ENCODE results near the gene ST3GAL3. TPM values are rescaled to one million over a fixed set of nuclear protein-coding genes. Genes with fewer than 3 reads are reported as not detected.

The ST3GAL3 gene
- polyA plus RNA-seq, 2 donors, result 3.6 to 4.5 TPM

DNA sequence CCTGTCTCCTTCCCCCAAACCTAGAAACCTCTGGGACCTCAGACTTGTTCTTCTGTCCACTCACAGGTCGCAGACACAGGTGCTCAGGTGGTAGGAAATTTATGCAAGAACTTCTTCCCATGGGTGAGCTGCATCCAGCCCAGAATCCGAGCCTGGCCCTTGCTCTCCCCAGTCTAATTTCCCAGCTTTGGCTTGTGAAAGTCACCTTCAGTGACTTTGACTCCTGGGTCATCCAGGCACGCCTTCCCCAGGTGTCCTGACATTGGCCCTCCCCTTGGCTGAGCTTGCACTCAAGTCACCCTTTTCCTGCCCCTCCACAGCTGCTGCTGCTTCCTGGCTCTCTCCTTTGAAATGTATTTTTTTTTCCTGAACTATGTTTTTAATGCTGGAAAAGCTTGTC, 246.0 kb downstream of the ST3GAL3 start:
- Histone ChIP-seq H3K27ac (ENCODE audit: low read depth in 2 of 2, low read length in 1 of 2) (peak overlapping the region in 1 of 2 donors; percentile 71), H3K9me3 (ENCODE audit: control insufficient read depth in 2 of 2, insufficient read depth in 1 of 2, low read depth in 1 of 2, low read length in 1 of 2) (no peaks in the 10 kb centered on the region), H3K4me3 (ENCODE audit: low read depth in 1 of 2, low read length in 2 of 2) (no peak overlapping the region), H3K36me3 (ENCODE audit: control insufficient read depth in 2 of 2, insufficient read depth in 2 of 2, low read length in 1 of 2) (peaks cover 10 to 29% of the 10 kb centered on the region in 2 donors), H3K4me1 (ENCODE audit: control insufficient read depth in 2 of 2, insufficient read depth in 2 of 2, low read length in 1 of 2) (peaks cover 4 to 10% of the 10 kb centered on the region in 2 donors), H3K27me3 (ENCODE audit: control insufficient read depth in 1 of 2, insufficient read depth in 2 of 2, low read length in 2 of 2) (no peaks in the 10 kb centered on the region)
- 71 to 82% methylated on average over 3 of the region's 3 CpGs for WGBS, 2 donors

DNA sequence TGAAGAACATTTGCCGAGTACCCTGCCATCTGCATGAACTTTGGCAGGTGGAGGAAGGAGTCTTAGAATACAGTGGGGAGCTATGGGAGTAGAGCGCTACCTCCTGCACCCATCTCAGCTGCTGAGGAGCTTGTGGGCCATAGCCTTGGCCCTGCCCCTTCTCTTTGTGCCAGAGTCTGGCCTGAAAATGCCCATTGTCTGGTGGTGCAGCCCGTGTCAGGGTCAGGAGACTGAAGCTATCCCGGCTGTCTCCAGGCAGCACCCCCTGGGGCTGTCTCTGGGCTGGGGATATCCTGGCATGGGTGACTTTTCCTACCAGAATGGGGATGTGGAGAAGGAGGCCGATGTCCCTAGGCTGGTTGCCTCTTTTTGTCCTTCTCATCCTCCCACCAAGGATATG, 246.7 kb downstream of the ST3GAL3 start:
- H3K27me3 ChIP-seq (ENCODE audit: control insufficient read depth in 1 of 2, insufficient read depth in 2 of 2, low read length in 2 of 2), result no peaks in the 10 kb centered on the region
- no peak overlapping the region for H3K27ac ChIP-seq (ENCODE audit: low read depth in 2 of 2, low read length in 1 of 2)
- H3K4me1 ChIP-seq (ENCODE audit: control insufficient read depth in 2 of 2, insufficient read depth in 2 of 2, low read length in 1 of 2), result peaks cover 0 to 7% of the 10 kb centered on the region in 2 donors
- H3K4me3 ChIP-seq (ENCODE audit: low read depth in 1 of 2, low read length in 2 of 2), result no peak overlapping the region
- no peaks in the 10 kb centered on the region for H3K9me3 ChIP-seq (ENCODE audit: control insufficient read depth in 2 of 2, insufficient read depth in 1 of 2, low read depth in 1 of 2, low read length in 1 of 2)
- WGBS, 2 donors, result 89 to 93% methylated on average over 5 of the region's 5 CpGs
- H3K36me3 ChIP-seq (ENCODE audit: control insufficient read depth in 2 of 2, insufficient read depth in 2 of 2, low read length in 1 of 2), result peaks cover 15 to 35% of the 10 kb centered on the region in 2 donors

DNA sequence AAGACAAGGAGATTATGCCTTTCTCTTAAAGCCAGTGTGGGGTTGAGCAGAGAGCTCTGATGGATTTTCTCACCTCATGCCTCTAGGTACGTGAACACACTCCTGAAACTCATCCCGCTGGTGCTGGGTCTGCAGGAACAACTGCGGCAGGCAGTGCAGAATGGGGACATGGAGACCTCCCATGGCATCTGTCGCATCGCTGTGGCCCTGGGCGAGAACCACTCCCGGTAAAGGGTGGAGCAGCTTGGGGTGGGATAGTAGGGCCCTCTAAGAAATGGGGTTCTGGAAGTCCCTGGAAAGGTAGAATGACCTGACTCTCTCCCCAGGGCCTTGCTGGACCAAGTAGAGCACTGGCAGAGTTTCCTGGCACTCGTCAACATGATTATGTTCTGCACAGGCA, 248.9 kb downstream of the ST3GAL3 start:
- Histone ChIP-seq H3K36me3 (ENCODE audit: control insufficient read depth in 2 of 2, insufficient read depth in 2 of 2, low read length in 1 of 2) (peaks cover 20 to 39% of the 10 kb centered on the region in 2 donors), H3K27me3 (ENCODE audit: control insufficient read depth in 1 of 2, insufficient read depth in 2 of 2, low read length in 2 of 2) (no peaks in the 10 kb centered on the region), H3K4me1 (ENCODE audit: control insufficient read depth in 2 of 2, insufficient read depth in 2 of 2, low read length in 1 of 2) (peaks cover 0 to 4% of the 10 kb centered on the region in 2 donors), H3K27ac (ENCODE audit: low read depth in 2 of 2, low read length in 1 of 2) (no peak overlapping the region), H3K9me3 (ENCODE audit: control insufficient read depth in 2 of 2, insufficient read depth in 1 of 2, low read depth in 1 of 2, low read length in 1 of 2) (no peaks in the 10 kb centered on the region), H3K4me3 (ENCODE audit: low read depth in 1 of 2, low read length in 2 of 2) (no peak overlapping the region)
- 94 to 96% methylated on average over 8 of the region's 8 CpGs for WGBS, 2 donors

DNA sequence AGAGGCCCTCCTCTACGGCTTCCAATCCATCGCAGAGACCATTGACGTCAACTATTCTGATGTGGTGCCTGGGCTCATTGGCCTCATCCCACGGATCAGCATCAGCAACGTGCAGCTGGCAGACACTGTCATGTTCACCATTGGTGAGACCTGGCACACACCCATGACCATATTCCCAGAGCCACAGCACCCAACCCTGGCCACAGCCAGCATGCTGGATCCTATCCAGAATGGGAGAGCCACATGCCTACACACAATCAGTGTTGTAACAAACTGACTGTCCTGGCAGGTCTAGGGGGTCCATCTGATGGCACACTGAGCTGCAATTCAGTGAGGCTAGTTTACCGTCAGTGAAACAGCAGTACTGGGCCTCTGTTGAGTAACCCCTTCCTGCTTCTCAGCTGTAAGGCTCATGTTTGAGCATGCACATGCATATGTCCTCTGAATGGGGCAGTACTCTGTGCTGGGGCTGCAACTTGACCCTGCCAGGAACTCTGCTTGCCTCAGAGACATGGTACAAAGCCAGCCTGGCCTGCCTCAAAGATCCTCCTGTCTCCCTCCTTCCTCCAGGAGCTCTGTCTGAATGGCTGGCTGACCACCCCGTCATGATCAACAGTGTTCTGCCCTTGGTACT, 250.2 kb downstream of the ST3GAL3 start:
- no peaks in the 10 kb centered on the region for H3K27me3 ChIP-seq (ENCODE audit: control insufficient read depth in 1 of 2, insufficient read depth in 2 of 2, low read length in 2 of 2)
- 85% methylated on average over 7 of the region's 7 CpGs for WGBS, 2 donors
- no peaks in the 10 kb centered on the region for H3K9me3 ChIP-seq (ENCODE audit: control insufficient read depth in 2 of 2, insufficient read depth in 1 of 2, low read depth in 1 of 2, low read length in 1 of 2)
- peaks cover 26 to 40% of the 10 kb centered on the region in 2 donors for H3K36me3 ChIP-seq (ENCODE audit: control insufficient read depth in 2 of 2, insufficient read depth in 2 of 2, low read length in 1 of 2)
- no peak overlapping the region for H3K4me3 ChIP-seq (ENCODE audit: low read depth in 1 of 2, low read length in 2 of 2)
- H3K27ac ChIP-seq (ENCODE audit: low read depth in 2 of 2, low read length in 1 of 2), result no peak overlapping the region
- H3K4me1 ChIP-seq (ENCODE audit: control insufficient read depth in 2 of 2, insufficient read depth in 2 of 2, low read length in 1 of 2), result peaks cover 0 to 4% of the 10 kb centered on the region in 2 donors

DNA sequence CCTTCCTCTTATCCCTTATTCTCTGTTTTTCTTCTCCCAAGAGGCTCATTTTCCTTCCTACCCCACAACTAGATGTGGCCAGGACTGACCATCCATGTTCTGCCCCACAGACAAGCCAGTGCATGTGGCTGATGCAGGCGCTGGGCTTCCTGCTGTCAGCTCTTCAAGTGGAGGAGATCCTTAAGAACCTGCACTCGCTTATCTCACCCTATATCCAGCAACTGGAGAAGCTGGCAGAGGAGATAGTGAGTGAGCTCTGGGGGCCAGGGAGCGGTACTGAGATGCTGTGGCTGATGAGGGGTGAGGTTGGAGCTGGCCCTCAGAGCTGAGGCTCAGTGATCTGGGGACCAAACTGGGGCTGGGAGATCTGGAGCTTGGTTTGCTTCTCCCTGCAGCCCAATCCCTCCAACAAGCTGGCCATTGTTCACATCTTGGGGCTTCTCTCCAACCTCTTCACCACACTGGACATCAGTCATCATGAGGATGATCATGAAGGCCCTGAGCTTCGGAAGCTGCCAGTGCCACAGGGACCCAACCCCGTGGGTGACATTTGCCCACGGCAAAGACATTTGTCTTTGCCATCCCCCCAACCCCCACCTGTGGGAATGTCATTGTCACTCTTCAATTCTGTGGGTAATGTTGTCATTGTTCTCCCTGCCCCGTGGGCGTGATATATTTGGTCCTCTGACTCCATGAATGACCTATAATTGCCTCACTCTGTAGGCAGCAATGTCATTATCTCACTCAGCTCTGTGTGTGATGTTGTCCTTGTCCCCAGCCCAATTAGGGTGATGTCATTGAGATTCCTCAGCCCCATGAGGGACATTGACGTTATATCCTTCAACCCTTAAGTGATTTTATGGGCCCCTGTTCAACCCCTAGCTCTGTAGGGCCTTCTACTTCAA, 251.3 kb downstream of the ST3GAL3 start:
- Histone ChIP-seq H3K36me3 (ENCODE audit: control insufficient read depth in 2 of 2, insufficient read depth in 2 of 2, low read length in 1 of 2) (peaks cover 26 to 40% of the 10 kb centered on the region in 2 donors), H3K4me1 (ENCODE audit: control insufficient read depth in 2 of 2, insufficient read depth in 2 of 2, low read length in 1 of 2) (no peaks in the 10 kb centered on the region), H3K4me3 (ENCODE audit: low read depth in 1 of 2, low read length in 2 of 2) (no peak overlapping the region), H3K9me3 (ENCODE audit: control insufficient read depth in 2 of 2, insufficient read depth in 1 of 2, low read depth in 1 of 2, low read length in 1 of 2) (no peaks in the 10 kb centered on the region), H3K27ac (ENCODE audit: low read depth in 2 of 2, low read length in 1 of 2) (no peak overlapping the region), H3K27me3 (ENCODE audit: control insufficient read depth in 1 of 2, insufficient read depth in 2 of 2, low read length in 2 of 2) (no peaks in the 10 kb centered on the region)
- 90 to 91% methylated on average over 9 of the region's 9 CpGs for WGBS, 2 donors

DNA sequence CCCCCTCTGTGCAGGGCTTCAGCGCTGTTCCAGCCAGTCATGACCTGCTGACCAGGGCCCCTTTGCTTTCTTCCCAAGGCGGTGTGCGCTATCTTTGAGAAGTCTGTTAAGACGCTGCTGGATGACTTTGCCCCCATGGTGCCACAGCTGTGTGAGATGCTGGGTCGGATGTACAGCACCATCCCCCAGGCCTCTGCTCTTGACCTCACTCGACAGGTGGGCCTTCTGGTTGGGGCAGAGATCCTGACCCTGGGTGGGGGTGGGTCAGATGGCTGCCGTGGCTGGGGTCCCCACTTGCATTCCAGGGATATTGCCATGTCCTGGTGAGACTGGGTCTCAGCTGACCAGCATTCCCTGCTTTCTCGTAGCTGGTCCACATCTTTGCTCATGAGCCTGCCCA, 253.5 kb downstream of the ST3GAL3 start:
- peaks cover 29 to 50% of the 10 kb centered on the region in 2 donors for H3K36me3 ChIP-seq (ENCODE audit: control insufficient read depth in 2 of 2, insufficient read depth in 2 of 2, low read length in 1 of 2)
- H3K4me3 ChIP-seq (ENCODE audit: low read depth in 1 of 2, low read length in 2 of 2), result no peak overlapping the region
- H3K27me3 ChIP-seq (ENCODE audit: control insufficient read depth in 1 of 2, insufficient read depth in 2 of 2, low read length in 2 of 2), result no peaks in the 10 kb centered on the region
- H3K4me1 ChIP-seq (ENCODE audit: control insufficient read depth in 2 of 2, insufficient read depth in 2 of 2, low read length in 1 of 2), result no peaks in the 10 kb centered on the region
- no peaks in the 10 kb centered on the region for H3K9me3 ChIP-seq (ENCODE audit: control insufficient read depth in 2 of 2, insufficient read depth in 1 of 2, low read depth in 1 of 2, low read length in 1 of 2)
- H3K27ac ChIP-seq (ENCODE audit: low read depth in 2 of 2, low read length in 1 of 2), result no peak overlapping the region
- 90 to 92% methylated on average over 8 of the region's 8 CpGs for WGBS, 2 donors

DNA sequence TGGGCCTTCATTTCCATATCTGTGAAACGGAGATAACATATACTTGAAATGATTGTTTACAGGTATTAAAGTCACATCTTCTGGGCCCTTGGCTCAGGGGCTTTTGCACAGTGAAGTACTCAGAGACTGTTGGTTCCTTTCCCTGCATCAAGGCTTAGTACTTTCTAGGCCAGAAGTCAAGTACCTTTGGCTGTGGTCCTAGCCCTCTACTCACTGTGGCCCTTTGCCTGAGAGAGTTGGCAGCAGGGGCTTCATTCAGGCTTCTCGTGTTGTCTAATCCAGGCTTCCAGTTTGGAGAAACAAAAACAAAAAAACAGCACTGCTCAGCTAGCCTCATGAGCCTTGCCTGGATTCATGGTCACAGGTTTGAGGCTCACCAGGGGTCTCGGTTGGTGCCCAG, 254.4 kb downstream of the ST3GAL3 start:
- WGBS, 2 donors, result 86 to 91% methylated on average over 3 of the region's 3 CpGs
- Histone ChIP-seq H3K27ac (ENCODE audit: low read depth in 2 of 2, low read length in 1 of 2) (no peak overlapping the region), H3K27me3 (ENCODE audit: control insufficient read depth in 1 of 2, insufficient read depth in 2 of 2, low read length in 2 of 2) (no peaks in the 10 kb centered on the region), H3K4me1 (ENCODE audit: control insufficient read depth in 2 of 2, insufficient read depth in 2 of 2, low read length in 1 of 2) (no peaks in the 10 kb centered on the region), H3K4me3 (ENCODE audit: low read depth in 1 of 2, low read length in 2 of 2) (no peak overlapping the region), H3K36me3 (ENCODE audit: control insufficient read depth in 2 of 2, insufficient read depth in 2 of 2, low read length in 1 of 2) (peaks cover 25 to 50% of the 10 kb centered on the region in 2 donors), H3K9me3 (ENCODE audit: control insufficient read depth in 2 of 2, insufficient read depth in 1 of 2, low read depth in 1 of 2, low read length in 1 of 2) (no peaks in the 10 kb centered on the region)

DNA sequence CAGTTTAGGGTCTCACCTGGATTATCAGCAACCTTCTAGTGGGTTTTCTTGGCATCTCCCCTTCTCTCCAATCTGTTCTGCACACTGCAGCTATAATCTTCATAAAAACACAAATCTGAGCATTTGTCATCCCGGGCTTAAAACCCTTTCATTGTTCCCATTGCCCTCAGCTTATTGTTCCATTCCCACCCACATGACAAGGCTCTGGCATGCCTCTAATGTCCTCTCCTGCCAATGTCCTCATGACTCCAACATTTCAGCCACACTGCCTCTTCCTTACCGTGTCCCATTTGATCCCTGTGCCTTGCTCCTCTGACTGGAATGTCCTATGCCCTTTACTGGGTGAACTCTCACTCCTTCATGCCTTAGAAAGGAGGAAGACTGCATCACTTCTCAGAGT, 255.0 kb downstream of the ST3GAL3 start:
- Histone ChIP-seq H3K27me3 (ENCODE audit: control insufficient read depth in 1 of 2, insufficient read depth in 2 of 2, low read length in 2 of 2) (no peaks in the 10 kb centered on the region), H3K36me3 (ENCODE audit: control insufficient read depth in 2 of 2, insufficient read depth in 2 of 2, low read length in 1 of 2) (peaks cover 20 to 48% of the 10 kb centered on the region in 2 donors), H3K4me3 (ENCODE audit: low read depth in 1 of 2, low read length in 2 of 2) (no peak overlapping the region), H3K9me3 (ENCODE audit: control insufficient read depth in 2 of 2, insufficient read depth in 1 of 2, low read depth in 1 of 2, low read length in 1 of 2) (no peaks in the 10 kb centered on the region), H3K4me1 (ENCODE audit: control insufficient read depth in 2 of 2, insufficient read depth in 2 of 2, low read length in 1 of 2) (no peaks in the 10 kb centered on the region), H3K27ac (ENCODE audit: low read depth in 2 of 2, low read length in 1 of 2) (no peak overlapping the region)
- WGBS, 2 donors, result 85 to 93% methylated on average over 2 of the region's 2 CpGs

DNA sequence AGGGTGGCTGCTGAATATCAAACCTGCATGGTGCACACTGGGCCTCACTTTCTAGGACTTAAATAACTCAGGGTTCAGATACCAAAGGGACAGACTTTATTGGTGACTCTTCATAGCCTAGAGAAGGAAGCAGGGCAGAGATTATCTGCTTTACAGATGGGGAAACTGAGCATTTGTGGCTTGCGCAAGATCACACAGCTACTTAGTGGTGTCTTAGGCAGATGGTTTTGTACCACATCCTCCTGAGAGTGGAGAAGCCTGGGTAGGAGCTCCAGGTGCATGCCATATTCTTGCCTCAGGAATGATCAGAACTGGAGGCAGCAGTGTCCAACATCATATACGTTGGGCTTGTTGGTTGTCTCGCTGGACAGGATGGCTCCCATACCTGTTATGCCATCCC, 255.7 kb downstream of the ST3GAL3 start:
- H3K27me3 ChIP-seq (ENCODE audit: control insufficient read depth in 1 of 2, insufficient read depth in 2 of 2, low read length in 2 of 2), result no peaks in the 10 kb centered on the region
- no peaks in the 10 kb centered on the region for H3K4me1 ChIP-seq (ENCODE audit: control insufficient read depth in 2 of 2, insufficient read depth in 2 of 2, low read length in 1 of 2)
- 89 to 90% methylated on average over 3 of the region's 3 CpGs for WGBS, 2 donors
- H3K36me3 ChIP-seq (ENCODE audit: control insufficient read depth in 2 of 2, insufficient read depth in 2 of 2, low read length in 1 of 2), result peaks cover 20 to 47% of the 10 kb centered on the region in 2 donors
- H3K4me3 ChIP-seq (ENCODE audit: low read depth in 1 of 2, low read length in 2 of 2), result no peak overlapping the region
- H3K9me3 ChIP-seq (ENCODE audit: control insufficient read depth in 2 of 2, insufficient read depth in 1 of 2, low read depth in 1 of 2, low read length in 1 of 2), result no peaks in the 10 kb centered on the region
- no peak overlapping the region for H3K27ac ChIP-seq (ENCODE audit: low read depth in 2 of 2, low read length in 1 of 2)
